HG02571 (cell line): ENCODE measurements around the gene SCFD2.
"Not testable (repeated sequence)": the region's sequence is repeated elsewhere in the genome, so short reads cannot be mapped to it uniquely, and the experiment has no call there.

Source experiments
- ATAC-seq: cut with Tn5 transposase; IDR thresholded peaks from one replicate; pipeline ENCODE4 v1.9.1; 2021; ENCODE audit warnings: mild to moderate bottlenecking, moderate library complexity; ENCODE audit not compliant: unreplicated experiment

SCFD2 gene

GRCh38 chr4:53346920-53347852 is 18.7 kb downstream of the SCFD2 start:
- no peak for ATAC-seq

- ATAC-seq, result not testable (repeated sequence)
These were observed 19.5 kb downstream of the SCFD2 start for GRCh38 chr4:53346392-53346791.

- ATAC-seq, result not testable (repeated sequence)
These were observed 25.7 kb downstream of the SCFD2 start for GRCh38 chr4:53340145-53340544.

GRCh38 chr4:53334916-53335315 is 30.9 kb downstream of the SCFD2 start:
- not testable (repeated sequence) for ATAC-seq

GRCh38 chr4:53326535-53326934 is 39.3 kb downstream of the SCFD2 start:
- no peak for ATAC-seq

GRCh38 chr4:53322696-53323095 is 43.2 kb downstream of the SCFD2 start:
- no peak for ATAC-seq

GRCh38 chr4:53321984-53322289 is 43.9 kb downstream of the SCFD2 start:
- no peak for ATAC-seq

GRCh38 chr4:53321151-53321983 is 44.5 kb downstream of the SCFD2 start:
- ATAC-seq, result no peak

- ATAC-seq, result no peak
These were observed 50.6 kb downstream of the SCFD2 start for GRCh38 chr4:53315300-53315699.

GRCh38 chr4:53314252-53314651 is 51.6 kb downstream of the SCFD2 start:
- ATAC-seq, result no peak

GRCh38 chr4:53313510-53313909 is 52.4 kb downstream of the SCFD2 start:
- no peak for ATAC-seq

- no peak for ATAC-seq
These were observed 56.4 kb downstream of the SCFD2 start for GRCh38 chr4:53309321-53310040.

- no peak for ATAC-seq
These were observed 57.8 kb downstream of the SCFD2 start for GRCh38 chr4:53307819-53308780.

- ATAC-seq, result no peak
These were observed 58.7 kb downstream of the SCFD2 start for GRCh38 chr4:53307210-53307609.

GRCh38 chr4:53306729-53307128 is 59.1 kb downstream of the SCFD2 start:
- ATAC-seq, result no peak

- ATAC-seq, result not testable (repeated sequence)
These were observed 73.7 kb downstream of the SCFD2 start for GRCh38 chr4:53292209-53292608.

- ATAC-seq, result no peak
These were observed 84.4 kb downstream of the SCFD2 start for GRCh38 chr4:53281438-53281837.

- no peak for ATAC-seq
These were observed 85.0 kb downstream of the SCFD2 start for GRCh38 chr4:53280846-53281245.

GRCh38 chr4:53274609-53275268 is 91.1 kb downstream of the SCFD2 start:
- ATAC-seq, result no peak

GRCh38 chr4:53273726-53274125 is 92.1 kb downstream of the SCFD2 start:
- no peak for ATAC-seq
